HEK293 (cell line): ENCODE data around the gene LTBP1.

ENCODE experiments used
- CTCF ChIP-seq: fragments of 450-650 bp; formaldehyde crosslinking; IDR thresholded peaks from 2 replicates; pipeline ENCODE4 v1.5.1; 2016; ENCODE audit warnings: missing biosample characterization, missing genetic modification characterization
- HOXC10 ChIP-seq: sonication (generic); formaldehyde crosslinking; IDR thresholded peaks from 2 replicates; pipeline ENCODE4 v1.8.1; 2023; ENCODE audit warnings: mild to moderate bottlenecking, missing genetic modification reagents
- KLF16 ChIP-seq: fragments of 450-650 bp; formaldehyde crosslinking; IDR thresholded peaks from 2 replicates; pipeline ENCODE4 v1.5.1; 2017; ENCODE audit warnings: missing biosample characterization, missing genetic modification characterization
- PRDM1 ChIP-seq: fragments of 450-650 bp; formaldehyde crosslinking; IDR thresholded peaks from 2 replicates; pipeline ENCODE4; 2016; ENCODE audit warnings: missing biosample characterization, missing genetic modification characterization
- REST ChIP-seq: fragments of 450-650 bp; formaldehyde crosslinking; IDR thresholded peaks from 2 replicates; pipeline ENCODE4 v1.5.1; 2016; ENCODE audit warnings: missing biosample characterization, missing genetic modification characterization
- TCF7L2 ChIP-seq: IDR thresholded peaks from 2 replicates; pipeline ENCODE4 v1.6.1; 2011; ENCODE audit warnings: low read depth, mild to moderate bottlenecking, inconsistent platforms, low read length, moderate library complexity, borderline replicate concordance
- ZNF112 ChIP-seq: fragments of 450-650 bp; formaldehyde crosslinking; IDR thresholded peaks from 2 replicates; pipeline ENCODE4 v1.5.0; 2017; ENCODE audit warnings: missing biosample characterization, missing genetic modification characterization
- ZNF292 ChIP-seq: fragments of 450-650 bp; formaldehyde crosslinking; IDR thresholded peaks from 2 replicates; pipeline ENCODE4 v1.5.1; 2016; ENCODE audit warnings: low read depth, missing biosample characterization, missing genetic modification characterization, borderline replicate concordance
- ZNF654 ChIP-seq: fragments of 450-650 bp; formaldehyde crosslinking; IDR thresholded peaks from 2 replicates; pipeline ENCODE4 v1.5.1; 2016; ENCODE audit warnings: low read depth, missing biosample characterization, missing genetic modification characterization
- ZNF768 ChIP-seq: fragments of 450-650 bp; formaldehyde crosslinking; IDR thresholded peaks from 2 replicates; pipeline ENCODE4 v1.5.1; 2018; ENCODE audit warnings: missing biosample characterization, mild to moderate bottlenecking, missing genetic modification characterization
- ZNF843 ChIP-seq: fragments of 450-650 bp; formaldehyde crosslinking; IDR thresholded peaks from 2 replicates; pipeline ENCODE4 v1.5.1; 2016; ENCODE audit warnings: missing biosample characterization, missing genetic modification characterization
- ZSCAN30 ChIP-seq: fragments of 450-650 bp; IDR thresholded peaks from 2 replicates; pipeline ENCODE4 v1.5.1; 2018; ENCODE audit warnings: missing biosample characterization, mild to moderate bottlenecking, missing genetic modification characterization, moderate library complexity

DNA sequence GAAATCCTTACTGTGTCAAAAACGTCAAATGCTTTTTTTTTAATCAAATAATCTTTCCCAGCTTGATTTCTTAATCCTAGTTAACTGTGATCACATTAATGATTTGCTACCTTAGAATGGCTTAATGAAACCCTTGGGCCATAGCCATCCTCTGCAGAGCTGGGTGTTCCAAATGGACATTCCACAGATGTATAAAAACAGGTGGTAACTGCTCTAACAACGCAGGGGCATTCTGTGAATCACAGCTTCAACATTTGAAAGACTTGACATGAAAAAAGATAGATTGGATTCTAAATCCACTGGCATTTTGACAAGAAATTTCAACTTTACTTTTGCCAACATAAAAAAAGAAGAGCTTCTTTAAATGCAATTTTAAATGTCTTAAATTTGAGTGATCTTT lies 459.9 kb downstream of the LTBP1 start:
- TF ChIP-seq KLF16 (tag by site-specific recombination) (no peak), PRDM1 (tag by site-specific recombination) (no peak), CTCF (tag by site-specific recombination) (no peak), TCF7L2 (no peak), ZNF292 (tag by site-specific recombination) (no peak), ZNF112 (tag by site-specific recombination) (no peak), HOXC10 (CRISPR knock-in tag) (no peak), ZNF654 (tag by site-specific recombination) (no peak), ZNF843 (tag by site-specific recombination) (no peak), REST (tag by site-specific recombination) (no peak), ZSCAN30 (no peak), ZNF768 (tag by site-specific recombination) (no peak)
